GM19351 (cell line): ENCODE measurements around the gene CNIH3.
A peak's percentile ranks its signal among the peaks of the same experiment; 100 is the strongest.

ENCODE experiments used
- ATAC-seq: cut with Tn5 transposase; IDR thresholded peaks from one replicate; pipeline ENCODE4 v1.9.1; 2021; ENCODE audit warnings: mild to moderate bottlenecking, moderate library complexity; ENCODE audit not compliant: unreplicated experiment

Gene CNIH3

DNA sequence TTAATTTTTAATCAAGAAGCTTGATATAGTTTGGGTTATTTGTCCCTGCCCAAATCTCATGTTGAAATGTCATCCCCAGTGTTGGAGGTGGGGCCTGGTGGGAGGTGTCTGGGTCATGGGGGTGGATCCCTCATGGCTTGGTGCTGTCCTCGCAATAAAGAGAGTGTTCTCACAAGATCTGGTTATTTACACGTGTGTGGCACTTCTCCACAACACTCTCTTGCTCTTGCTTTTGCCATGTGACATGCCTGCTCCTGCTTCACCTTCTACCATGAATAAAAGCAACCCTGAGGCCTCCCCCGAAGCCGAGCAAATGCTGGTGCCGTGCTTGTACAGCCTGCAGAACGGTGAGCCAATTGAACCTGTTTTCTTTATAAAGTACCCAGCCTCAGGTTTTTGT lies 2.6 kb upstream of the CNIH3 start:
- ATAC-seq: no peak

DNA sequence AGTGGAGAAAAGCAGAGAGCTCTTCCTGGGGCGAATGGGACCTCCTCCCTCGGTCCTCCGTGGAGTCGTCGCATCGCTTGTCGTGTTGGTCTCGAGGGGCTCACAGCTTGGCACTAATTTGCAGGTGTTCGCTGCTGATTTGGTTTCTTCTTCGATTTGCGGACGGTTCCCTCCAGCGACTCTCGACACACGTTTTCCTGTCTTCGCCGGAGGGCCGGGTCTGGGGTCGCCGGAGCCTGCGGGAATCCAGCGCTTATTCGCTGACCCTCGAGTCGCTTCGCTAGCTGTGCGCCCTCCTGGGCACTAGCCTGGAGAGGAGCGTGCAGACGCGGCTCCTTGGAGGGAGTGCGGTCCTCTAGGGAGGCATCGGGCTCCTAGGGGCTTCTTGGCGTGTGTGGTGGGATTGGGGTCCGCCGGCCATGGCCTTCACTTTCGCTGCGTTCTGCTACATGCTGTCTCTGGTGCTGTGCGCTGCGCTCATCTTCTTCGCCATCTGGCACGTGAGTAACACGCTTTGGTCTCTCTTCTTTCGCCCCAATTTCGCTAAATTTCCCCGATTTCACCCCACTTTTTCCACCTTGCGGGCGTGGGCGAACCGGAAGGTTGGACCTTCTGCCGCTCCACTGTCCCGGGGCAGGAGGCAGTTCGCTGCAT lies 766 bp downstream of the CNIH3 start:
- no peak for ATAC-seq

DNA sequence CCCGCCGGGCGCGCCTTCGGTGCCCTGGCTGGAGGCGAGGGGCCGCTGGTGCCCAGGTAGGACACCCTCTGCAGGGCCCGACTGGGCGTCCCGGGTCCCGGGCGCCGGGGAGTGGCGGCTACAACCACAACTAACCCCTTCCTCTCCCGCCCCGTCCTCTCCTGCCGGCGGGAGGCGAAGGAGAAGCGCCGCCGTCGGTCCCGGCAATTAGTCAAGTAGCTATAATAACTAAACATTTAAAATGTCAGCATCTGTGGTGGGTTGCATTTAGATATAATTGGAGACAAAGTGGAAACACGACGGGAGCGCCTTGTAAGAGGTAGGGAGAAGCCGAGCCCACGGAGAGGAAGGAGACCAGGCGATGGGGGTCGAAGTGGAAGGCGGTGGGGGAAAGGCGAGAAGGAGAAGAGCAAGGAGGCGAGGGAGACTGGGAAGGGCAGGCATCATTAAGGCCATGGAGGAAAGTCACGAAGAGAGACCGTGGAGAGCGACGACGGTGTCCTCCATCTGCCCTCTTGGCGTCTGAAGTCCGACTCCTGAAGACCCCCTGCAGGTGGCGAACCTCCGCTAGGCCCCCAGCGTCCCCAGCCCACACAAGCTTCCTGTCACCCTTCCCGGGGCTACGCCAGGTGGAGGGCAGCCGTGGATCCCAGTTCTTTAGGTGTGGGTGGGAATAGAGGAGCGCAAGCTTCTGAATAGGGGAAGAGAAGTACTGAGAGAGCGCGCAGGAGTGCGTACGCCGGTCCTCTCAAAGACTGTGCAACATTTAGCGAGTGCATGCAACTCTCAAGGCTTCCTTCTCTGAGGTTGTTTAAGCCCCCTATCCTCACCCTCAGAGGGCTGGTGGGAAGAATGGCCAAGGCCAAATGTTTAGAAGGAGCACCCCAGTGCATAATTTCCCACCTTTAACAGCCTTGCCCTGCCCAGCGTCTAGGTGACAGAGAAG lies 1.6 kb downstream of the CNIH3 start:
- no peak for ATAC-seq

DNA sequence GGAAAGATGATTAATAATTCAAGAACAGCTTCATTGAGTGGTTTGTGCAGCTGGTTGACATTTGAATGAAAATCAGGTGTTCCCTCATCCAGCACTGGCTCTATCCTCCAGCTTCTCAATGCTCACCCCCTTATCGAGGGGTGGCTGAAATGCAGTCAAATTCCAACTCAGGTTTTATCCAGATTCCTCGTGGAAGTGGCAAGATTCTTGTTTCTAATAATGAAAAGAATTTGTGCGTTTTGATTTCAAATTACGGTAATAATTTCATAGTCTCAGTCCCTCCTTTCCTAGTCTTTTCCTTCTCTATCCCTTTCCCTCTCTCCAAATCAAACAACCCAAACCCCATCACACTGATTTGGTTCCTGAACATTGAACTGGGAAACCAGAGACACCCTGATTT lies 3.1 kb downstream of the CNIH3 start:
- no peak for ATAC-seq

DNA sequence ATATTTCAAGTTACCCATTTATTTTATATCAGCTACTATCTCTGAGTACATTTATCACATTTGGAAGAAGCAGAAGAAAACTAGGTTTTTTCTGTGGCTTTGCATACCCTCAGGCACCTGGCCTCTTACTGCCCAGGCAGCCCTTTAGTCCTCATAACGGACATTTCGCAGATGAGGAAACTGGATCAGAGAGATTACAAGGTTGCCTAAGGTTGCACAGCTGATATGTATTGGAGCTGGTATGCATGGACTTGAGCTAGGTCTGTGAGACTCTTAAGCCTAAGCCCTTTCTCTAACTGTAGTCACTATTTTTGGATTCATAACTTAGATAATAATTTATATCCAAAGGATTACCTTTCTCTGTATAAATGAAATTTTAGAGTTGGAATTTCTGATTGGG lies 4.0 kb downstream of the CNIH3 start:
- no peak for ATAC-seq

DNA sequence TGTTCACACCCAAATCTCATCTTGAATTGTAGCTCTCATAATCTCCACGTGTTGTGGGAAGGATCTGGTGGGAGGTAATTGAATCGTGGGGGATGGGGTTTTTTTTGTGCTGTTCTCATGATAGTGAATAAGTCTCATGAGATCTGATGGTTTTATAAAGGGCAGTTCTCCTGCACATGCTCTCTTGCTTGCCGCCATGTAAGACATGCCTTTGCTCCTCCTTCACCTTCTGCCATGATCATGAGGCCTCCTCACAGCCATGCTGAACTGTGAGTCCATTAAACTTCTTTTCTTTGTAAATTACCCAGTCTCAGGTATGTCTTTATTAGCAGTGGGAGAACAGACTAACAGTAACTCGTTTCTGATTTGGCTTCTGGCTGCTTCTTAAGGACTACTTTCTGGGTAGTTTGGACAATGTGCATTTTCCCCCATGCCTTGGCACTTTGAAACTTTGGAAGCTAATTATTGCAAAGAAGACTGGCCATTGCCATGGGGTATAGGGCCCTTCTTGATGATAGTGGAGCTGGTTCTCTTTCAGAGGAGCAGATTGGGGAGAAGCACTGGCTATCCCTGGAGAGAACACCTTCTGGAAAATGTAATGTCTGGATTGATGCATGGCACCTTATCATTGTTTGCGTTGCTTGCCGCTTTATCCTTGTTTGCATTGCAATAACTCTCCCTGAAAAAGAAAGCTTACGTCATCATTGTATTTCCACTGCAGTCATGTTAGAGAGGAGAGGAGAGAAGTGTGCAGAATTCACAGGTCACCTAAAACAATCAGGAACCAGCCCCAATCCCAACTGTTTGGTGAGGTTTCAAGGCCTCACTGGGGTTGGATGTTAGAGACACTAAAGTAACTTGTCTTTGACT lies 5.9 kb downstream of the CNIH3 start:
- no peak for ATAC-seq

DNA sequence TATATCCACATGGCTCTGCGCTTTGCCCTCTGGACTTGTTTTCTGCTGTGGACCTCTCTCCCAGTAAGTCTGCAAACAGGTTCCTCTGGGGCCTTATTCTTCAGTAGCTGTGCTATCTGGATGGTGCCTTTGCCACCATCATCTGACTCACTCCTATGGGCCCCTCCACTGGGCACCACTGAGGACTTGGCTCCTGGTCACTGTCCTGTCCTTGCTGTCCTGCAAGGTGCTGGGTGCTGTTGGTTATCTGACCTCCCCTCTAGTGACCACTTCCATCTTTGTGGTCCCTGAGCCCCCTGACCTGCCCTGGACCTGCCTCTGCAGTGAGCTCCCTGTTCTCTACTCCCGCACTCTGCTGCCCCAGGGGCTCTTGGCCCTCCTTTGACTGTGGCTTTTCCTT lies 6.7 kb downstream of the CNIH3 start:
- no peak for ATAC-seq

DNA sequence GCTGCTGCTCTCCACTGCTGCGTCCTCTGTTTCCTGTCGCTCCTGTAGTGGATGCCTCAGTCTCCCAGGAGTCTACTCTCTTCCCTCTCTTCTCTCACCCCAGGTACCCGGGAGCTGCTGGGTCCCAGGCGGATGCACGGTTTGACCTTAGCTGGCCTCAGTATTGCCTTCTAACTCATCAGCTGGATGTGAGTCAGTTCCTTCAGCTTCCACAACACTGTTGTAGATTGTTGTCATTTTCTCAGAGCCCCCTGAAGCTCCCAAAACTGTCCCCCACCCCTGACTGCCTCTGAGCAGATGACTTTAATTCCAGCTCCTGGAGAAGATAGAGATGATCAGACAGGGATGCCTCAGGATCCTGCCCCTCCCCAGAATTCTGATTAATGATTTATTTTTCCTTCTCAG lies 7.2 kb downstream of the CNIH3 start:
- ATAC-seq: no peak

DNA sequence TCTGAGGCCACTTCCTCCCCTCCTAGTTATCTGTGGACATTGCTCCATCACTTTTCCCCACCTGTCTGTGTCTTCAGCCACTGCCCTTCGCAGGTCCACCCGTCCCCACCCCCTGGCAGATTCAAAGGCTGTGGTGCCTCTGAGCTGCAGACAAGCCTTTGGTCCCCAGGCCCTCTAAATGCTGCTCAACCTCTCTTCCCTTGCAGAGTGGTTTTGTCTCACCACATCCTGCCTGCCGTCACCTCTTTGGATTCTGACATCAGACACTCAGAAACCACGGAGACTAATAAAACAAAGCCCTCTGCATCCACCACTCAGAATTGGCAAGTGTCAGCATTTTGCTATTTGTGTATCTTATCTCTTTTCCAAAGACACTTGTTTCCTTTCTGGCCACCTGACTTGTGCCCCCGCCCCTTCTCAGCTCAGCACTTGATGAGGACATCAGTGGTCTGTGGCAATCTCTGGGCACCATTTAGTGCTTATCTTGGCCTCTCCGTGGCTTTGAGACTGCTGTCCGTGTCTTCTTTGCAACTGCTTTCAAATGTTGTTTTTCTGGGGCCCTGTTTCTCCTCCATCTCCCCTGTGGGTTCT lies 7.7 kb downstream of the CNIH3 start:
- peak; percentile 98 for ATAC-seq

DNA sequence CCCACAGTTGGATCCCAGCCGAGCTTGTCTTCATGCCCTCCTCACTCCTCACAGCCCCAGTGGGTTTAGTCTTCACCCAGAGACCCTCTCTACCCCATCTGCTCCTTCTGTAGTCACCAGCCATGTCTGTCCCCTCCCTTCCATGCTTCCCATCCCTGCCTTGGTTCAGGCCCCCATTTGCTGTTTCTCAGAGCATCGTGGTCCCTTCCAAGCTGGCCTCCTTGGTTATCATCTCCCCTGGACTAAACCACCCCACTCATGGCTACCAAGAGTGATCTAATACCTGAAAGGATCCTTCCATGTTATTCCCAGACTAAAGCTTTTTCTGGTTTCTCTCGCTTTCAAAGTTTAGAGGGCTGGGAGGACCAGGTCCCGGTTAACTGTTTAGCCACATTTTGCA lies 8.3 kb downstream of the CNIH3 start:
- no peak for ATAC-seq

DNA sequence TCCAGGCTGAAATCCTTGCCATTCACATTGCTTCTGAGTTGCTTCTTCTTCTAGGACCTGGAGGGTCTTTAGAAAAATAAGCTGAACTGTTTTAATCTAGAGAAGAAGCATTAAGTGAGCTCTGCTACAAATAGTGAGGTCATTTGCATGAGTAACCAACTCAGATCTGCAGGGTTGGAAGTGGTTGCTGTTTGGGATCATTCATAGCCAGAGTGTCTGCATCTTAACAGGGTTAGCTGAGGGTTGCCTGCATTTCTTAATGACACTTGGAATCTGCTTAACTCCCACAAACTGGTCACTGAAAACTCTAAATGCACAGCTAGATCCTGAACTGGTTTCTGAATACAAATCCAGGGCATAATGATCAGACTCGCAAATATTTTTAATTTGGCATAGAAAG lies 9.9 kb downstream of the CNIH3 start:
- no peak for ATAC-seq

DNA sequence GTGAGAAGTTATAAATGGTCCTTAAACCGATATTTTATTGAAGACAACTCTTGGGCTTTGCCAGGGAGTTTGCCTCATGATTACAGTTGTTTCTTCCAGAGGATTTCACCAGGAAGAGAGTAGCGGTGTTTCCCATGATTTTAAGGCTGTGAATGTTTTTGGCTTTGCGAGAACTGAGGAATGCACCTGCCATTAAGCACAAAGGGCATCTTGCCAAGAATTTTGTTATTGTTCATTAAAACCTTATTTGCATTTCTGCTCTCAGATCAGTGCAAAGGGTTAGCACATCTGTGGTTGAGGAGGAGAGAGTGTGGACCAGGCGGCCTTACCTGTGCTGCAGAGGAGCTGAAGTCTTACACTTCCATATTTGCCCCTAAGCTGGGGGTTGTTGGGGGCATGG lies 13.8 kb downstream of the CNIH3 start:
- no peak for ATAC-seq

DNA sequence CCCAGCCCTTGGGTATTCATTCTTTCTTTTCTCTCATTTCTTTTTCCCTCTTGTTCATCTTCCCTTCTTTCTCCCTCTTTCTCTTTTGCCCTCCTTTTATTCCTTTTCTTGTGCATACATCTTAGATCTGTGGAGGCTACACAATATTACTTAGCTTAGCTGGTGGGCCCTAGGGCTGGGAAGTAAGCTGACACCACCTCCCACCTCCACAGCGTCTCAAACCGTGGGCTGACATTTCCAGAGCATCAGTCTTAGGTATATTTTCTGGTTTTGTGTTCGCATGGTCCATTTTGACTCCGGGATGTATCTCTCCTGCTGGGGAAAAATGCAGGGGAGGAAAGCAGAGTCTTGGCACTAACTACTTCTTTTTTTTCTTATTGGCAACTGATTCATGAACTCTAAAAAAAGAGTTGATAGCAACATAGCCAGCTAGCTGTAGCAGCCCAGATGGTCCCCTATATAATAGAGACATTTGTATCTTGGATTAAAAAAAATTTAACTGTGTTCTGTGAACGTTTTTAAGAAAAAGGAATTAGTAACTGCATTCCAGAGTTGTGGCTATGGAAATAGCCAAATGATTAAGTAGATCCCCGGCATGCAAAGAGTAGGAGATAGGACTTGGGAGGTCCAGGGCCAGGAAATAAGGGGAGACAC lies 15.5 kb downstream of the CNIH3 start:
- ATAC-seq: no peak

DNA sequence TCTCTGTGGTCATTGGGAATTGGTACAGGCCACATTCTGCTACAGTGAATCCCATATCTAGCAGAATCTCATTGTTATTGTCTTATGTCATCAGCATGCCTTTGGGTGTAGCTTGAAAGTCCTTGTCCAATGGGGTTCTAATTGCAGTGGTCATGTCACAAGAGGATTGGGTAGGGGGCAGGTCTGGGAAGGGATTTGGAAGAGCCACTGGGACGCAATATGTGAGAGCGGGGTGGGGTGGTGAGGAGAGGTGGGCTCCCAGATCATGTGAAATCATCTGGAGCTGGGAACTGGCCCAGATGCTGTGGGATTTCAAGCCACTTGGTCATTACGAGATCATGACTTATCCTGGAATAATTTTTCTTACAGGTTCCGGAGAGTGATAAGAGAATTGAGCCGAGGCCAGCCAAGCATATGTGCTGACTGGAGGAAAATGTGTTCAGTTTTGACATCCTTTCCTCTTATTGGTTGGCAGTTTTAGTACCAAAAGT lies 16.3 kb downstream of the CNIH3 start:
- ATAC-seq: no peak

DNA sequence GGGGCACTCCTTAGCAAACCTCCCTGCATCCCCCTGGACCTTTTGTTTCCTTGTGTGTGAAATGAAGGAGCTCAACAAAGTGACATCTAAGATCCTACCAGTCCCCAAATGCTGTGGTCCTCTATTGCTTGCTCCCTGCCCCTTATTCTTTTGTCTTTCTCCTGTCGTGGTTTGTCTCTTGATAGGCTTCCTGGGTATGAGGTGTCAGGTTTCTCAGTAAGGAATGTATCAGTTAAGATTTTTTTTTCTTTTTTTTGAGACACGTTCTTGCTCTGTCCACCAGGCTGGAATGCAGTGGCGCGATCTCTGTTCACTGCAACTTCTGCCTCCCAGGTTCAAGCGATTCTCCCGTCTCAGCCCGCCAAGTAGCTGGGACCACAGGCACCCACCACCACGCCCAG lies 16.8 kb downstream of the CNIH3 start:
- ATAC-seq: no peak

DNA sequence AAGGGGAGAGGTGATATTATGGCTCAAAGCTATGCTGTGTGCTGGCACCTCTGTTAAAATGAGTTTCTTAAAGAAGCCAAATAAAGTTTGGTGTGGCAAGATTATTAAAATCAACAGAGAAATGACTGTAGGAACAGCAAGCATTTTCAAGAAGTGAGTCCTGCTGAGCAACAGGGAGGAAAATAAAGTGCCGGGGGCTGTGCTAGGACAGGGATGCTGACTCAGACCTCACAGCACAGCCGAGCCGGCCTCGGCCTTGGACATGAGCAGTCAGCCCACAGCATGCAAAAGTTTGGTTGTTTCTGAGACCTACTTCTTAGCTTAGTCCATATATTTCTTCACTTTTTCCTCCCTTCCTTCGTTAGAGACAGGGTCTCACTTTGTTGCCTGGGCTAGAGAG lies 19.2 kb downstream of the CNIH3 start:
- no peak for ATAC-seq

DNA sequence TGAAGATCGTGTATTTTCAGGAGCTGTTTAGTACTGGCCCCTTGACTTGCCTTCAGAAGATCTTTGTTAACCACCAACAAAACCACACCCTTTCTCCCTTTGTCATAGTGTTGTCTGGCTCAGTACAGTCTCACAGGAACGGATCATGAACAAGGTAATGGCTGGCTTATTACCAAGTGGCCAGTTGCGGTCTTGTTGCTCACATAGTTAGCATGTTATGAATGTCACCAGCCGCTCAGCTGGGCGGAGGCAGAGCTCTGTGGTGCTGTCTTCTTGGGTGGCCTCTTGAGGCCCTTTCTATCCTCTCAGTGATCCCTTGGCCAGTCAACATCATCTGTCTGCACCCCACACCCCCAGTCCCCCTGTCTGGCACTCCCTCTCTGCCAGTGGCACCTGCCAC lies 21.4 kb downstream of the CNIH3 start:
- ATAC-seq: peak; percentile 63

DNA sequence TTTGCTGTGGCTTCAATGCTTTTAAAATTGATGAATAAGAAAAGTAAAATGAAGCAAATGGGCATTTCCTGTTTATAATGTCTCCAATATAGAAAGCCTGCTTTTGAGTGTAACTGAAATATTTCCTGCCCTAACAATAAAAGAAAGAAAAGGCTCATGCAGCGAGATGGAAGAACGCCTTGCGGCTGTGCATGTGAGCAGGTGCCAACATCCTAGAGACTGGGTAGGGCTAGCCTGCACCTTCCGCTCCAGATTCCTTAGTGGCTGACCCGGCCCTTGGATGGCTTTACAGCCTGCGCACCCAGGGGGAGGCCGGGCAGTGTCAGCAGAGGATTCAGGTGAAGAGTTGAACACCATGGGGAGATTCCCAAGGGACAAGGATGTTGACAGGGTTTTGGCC lies 21.8 kb downstream of the CNIH3 start:
- no peak for ATAC-seq

DNA sequence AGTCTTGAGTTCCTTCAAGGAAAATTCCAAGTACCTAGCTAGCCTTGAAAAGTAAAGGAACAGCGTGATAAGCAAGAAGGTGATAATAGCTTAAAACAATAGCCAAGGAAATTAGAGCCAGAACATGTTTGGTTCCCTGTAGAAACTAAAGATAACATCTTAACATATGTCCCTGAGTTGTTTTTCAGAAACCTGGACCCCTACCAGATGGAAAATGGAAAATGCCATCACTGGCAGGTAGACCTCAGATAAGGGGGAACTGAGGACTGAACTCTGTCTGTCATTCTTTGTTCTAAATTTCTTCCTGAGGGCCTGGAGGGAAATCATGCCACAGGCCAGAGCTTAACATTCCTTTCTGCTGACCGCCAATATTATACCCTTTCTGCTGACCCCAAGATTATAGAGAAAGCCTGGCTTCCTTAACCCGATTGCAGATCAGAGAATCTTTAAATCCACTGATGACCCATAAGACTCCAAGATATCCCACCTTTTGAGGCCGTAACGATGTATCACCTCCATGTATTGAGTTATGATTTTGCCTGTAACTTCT lies 23.4 kb downstream of the CNIH3 start:
- no peak for ATAC-seq

DNA sequence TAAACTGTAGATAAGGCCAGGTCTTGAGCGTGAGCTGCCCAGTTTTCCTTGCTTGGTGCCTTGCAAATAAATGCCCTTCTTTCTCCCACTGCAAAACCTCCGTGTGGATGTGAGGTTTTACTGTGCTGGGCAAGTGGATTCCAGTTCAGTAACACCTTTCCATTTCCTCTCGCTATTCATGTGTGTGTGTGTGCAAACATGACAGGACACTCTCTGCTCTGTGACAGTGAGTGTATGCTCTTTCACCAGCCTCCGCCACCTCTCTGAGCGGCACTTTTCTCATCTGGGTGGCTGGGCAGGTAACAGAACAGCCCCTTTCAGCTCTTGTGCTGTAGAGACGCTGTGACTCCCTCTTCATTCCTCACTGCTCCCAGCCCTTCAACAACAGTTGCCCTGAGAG lies 23.9 kb downstream of the CNIH3 start:
- no peak for ATAC-seq
